ENCODE data around the gene PSMD6.

GRCh38 chr3:63968612-63969350 is 54.5 kb downstream of the PSMD6 start:
- TF ChIP-seq, protein P1, sequence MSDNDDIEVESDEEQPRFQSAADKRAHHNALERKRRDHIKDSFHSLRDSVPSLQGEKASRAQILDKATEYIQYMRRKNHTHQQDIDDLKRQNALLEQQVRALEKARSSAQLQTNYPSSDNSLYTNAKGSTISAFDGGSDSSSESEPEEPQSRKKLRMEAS (IDR thresholded peaks at IDR 0.05): no peak
- TF ChIP-seq, protein P2, sequence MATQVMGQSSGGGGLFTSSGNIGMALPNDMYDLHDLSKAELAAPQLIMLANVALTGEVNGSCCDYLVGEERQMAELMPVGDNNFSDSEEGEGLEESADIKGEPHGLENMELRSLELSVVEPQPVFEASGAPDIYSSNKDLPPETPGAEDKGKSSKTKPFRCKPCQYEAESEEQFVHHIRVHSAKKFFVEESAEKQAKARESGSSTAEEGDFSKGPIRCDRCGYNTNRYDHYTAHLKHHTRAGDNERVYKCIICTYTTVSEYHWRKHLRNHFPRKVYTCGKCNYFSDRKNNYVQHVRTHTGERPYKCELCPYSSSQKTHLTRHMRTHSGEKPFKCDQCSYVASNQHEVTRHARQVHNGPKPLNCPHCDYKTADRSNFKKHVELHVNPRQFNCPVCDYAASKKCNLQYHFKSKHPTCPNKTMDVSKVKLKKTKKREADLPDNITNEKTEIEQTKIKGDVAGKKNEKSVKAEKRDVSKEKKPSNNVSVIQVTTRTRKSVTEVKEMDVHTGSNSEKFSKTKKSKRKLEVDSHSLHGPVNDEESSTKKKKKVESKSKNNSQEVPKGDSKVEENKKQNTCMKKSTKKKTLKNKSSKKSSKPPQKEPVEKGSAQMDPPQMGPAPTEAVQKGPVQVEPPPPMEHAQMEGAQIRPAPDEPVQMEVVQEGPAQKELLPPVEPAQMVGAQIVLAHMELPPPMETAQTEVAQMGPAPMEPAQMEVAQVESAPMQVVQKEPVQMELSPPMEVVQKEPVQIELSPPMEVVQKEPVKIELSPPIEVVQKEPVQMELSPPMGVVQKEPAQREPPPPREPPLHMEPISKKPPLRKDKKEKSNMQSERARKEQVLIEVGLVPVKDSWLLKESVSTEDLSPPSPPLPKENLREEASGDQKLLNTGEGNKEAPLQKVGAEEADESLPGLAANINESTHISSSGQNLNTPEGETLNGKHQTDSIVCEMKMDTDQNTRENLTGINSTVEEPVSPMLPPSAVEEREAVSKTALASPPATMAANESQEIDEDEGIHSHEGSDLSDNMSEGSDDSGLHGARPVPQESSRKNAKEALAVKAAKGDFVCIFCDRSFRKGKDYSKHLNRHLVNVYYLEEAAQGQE (IDR thresholded peaks at IDR 0.05; ENCODE audit: low read depth): no peak
- TF ChIP-seq JUND (IDR thresholded peaks at IDR 0.05) (no peak), POLR2A (IDR thresholded peaks at IDR 0.05; ENCODE audit: borderline replicate concordance, extremely low read depth, insufficient read depth, insufficient read length) (no peak), POLR2AphosphoS5 (IDR thresholded peaks at IDR 0.05; ENCODE audit: low read depth, low read length) (no peak), CEBPB (IDR thresholded peaks at IDR 0.05; ENCODE audit: low read depth) (no peak), EGR1 (IDR thresholded peaks at IDR 0.05; ENCODE audit: low read depth) (no peak), ZNF274 (IDR thresholded peaks at IDR 0.05; ENCODE audit: low read depth, low read length) (no peak), CTCF (IDR thresholded peaks at IDR 0.05 in 2 of 3, conservative IDR thresholded peaks at IDR 0.05 in 1 of 3; ENCODE audit: borderline replicate concordance in 1 of 3, insufficient read depth in 1 of 3, low read depth in 2 of 3, low read length in 2 of 3) (no peak), CBX3 (IDR thresholded peaks at IDR 0.05; ENCODE audit: low read depth) (no peak), EZH2 (IDR thresholded peaks at IDR 0.05) (no peak), EZH2phosphoT487 (IDR thresholded peaks at IDR 0.05; ENCODE audit: borderline replicate concordance) (no peak)

Measured in HCT116 (cell line).